Transverse colon (tissue), 4 donors: ENCODE results near the gene CD1E. TPM values are rescaled to one million over a fixed set of nuclear protein-coding genes. Genes with fewer than 3 reads are reported as not detected.

Experiments
- DNase-seq: peaks from one replicate; pipeline ENCODE4 v3.0.0-alpha.2; 2019
- H3K27ac ChIP-seq, 4 donors: fragments of 200-600 bp; sonication (generic); 2 replicates each; pipeline ENCODE4 v1.5.1; 2016 to 2018; ENCODE audit warnings: inconsistent platforms in 4 of 4
- H3K27me3 ChIP-seq: fragments of 200-600 bp; sonication (generic); 2 replicates; pipeline ENCODE4 v1.5.1; 2017; ENCODE audit warnings: inconsistent platforms
- H3K36me3 ChIP-seq, 4 donors: fragments of 200-600 bp; sonication (generic); 2 replicates each; pipeline ENCODE4 v1.5.1; 2017 to 2019; ENCODE audit warnings: inconsistent platforms in 4 of 4
- H3K4me1 ChIP-seq, 4 donors: fragments of 200-600 bp; sonication (generic); 2 replicates each; pipeline ENCODE4 v1.5.1; 2017 to 2020; ENCODE audit warnings: inconsistent platforms in 4 of 4
- H3K4me3 ChIP-seq, 4 donors: fragments of 200-600 bp; sonication (generic); 1 replicate in 1 of 4; 2 replicates in 3 of 4; pipeline versions ENCODE4 v1.5.1 to v1.6.1; 2017 to 2019; ENCODE audit warnings: inconsistent platforms in 4 of 4
- H3K9me3 ChIP-seq, 2 donors: fragments of 200-600 bp; sonication (generic); 2 replicates each; pipeline ENCODE4 v1.5.1; 2017 to 2019; ENCODE audit warnings: inconsistent platforms in 2 of 2
- EP300 ChIP-seq: sonication (generic); formaldehyde crosslinking; IDR thresholded peaks from one replicate; pipeline ENCODE4 v1.6.1; 2017; ENCODE audit warnings: antibody characterized with exemption, low read depth
- POLR2A ChIP-seq: fragments of 450-650 bp; IDR thresholded peaks from one replicate; pipeline ENCODE4 v1.6.1; 2016; ENCODE audit warnings: antibody characterized with exemption, mild to moderate bottlenecking, moderate library complexity
- POLR2AphosphoS5 ChIP-seq, 3 donors: sonication (generic); formaldehyde crosslinking; IDR thresholded peaks; one replicate each; pipeline ENCODE4 v1.6.1; 2016; ENCODE audit warnings: antibody characterized with exemption in 3 of 3
- WGBS, 2 donors: methylation state at CpG; one replicate each; pipeline ENCODE4 v1.1.5; 2018; ENCODE audit warnings: low coverage in 1 of 2; 5-methylcytosine and 5-hydroxymethylcytosine counted together
- in situ Hi-C, 4 donors: fragments of 200-750 bp; cut with MboI; loops; one replicate each; pipeline versions ENCODE4 v1.15.0 to v1.15.1; 2017; ENCODE audit warnings: low sequenced_read_pairs in 3 of 4, low pct_ligation_motif_present in 1 of 4, low pct_unique_long_range_greater_than_20kb in 1 of 4
- intact Hi-C: fragments of 100-400 bp; cut with DNase I; formaldehyde crosslinking; loops from one replicate; pipeline ENCODE4 v1.15.1; 2023; ENCODE audit warnings: low total_unique reads
- total RNA-seq, 4 donors: library from RNA; depleted of rRNA; stranded (reverse); fragments of >200 nt; gene quantifications; one replicate each; pipeline ENCODE4 v1.1.0, GENCODE V29; 2016
- TF ChIP-seq, protein P1 (sequence below), 5 experiments: fragments of 200-600 bp in 3 of 5; fragments of 450-650 bp in 2 of 5; sonication (generic) in 3 of 5; IDR thresholded peaks; 1 replicate in 2 of 5; 2 replicates in 3 of 5; pipeline ENCODE4 v1.5.1; 2016 to 2017; ENCODE audit warnings: antibody characterized with exemption in 5 of 5, inconsistent platforms in 3 of 5, mild to moderate bottlenecking in 2 of 5, moderate library complexity in 1 of 5

CD1E gene
- total RNA-seq, 4 donors from 2014 or later = not detected

- no peaks in the 10 kb centered on the region for H3K36me3 ChIP-seq
- in situ Hi-C loops = no loop called here
- TF ChIP-seq, protein P1, sequence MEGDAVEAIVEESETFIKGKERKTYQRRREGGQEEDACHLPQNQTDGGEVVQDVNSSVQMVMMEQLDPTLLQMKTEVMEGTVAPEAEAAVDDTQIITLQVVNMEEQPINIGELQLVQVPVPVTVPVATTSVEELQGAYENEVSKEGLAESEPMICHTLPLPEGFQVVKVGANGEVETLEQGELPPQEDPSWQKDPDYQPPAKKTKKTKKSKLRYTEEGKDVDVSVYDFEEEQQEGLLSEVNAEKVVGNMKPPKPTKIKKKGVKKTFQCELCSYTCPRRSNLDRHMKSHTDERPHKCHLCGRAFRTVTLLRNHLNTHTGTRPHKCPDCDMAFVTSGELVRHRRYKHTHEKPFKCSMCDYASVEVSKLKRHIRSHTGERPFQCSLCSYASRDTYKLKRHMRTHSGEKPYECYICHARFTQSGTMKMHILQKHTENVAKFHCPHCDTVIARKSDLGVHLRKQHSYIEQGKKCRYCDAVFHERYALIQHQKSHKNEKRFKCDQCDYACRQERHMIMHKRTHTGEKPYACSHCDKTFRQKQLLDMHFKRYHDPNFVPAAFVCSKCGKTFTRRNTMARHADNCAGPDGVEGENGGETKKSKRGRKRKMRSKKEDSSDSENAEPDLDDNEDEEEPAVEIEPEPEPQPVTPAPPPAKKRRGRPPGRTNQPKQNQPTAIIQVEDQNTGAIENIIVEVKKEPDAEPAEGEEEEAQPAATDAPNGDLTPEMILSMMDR (IDR thresholded peaks at IDR 0.05) = no peak
- no peak for TF ChIP-seq EP300
- TF ChIP-seq POLR2A = no peak
- no peak for TF ChIP-seq POLR2AphosphoS5 (IDR thresholded peaks at IDR 0.05)
- no peaks in the 10 kb centered on the region for H3K27me3 ChIP-seq
- H3K9me3 ChIP-seq = no peaks in the 10 kb centered on the region
- no peaks in the 10 kb centered on the region for H3K4me1 ChIP-seq
- H3K27ac ChIP-seq = no peak overlapping the region
- intact Hi-C loops = no loop called here
- no peak for DNase-seq
- H3K4me3 ChIP-seq = no peak overlapping the region
- WGBS, 2 donors = 63 to 82% methylated on average over 4 of the region's 4 CpGs
Measured at GRCh38 chr1:158324395-158324794, 29.3 kb upstream of the CD1E start.

DNA sequence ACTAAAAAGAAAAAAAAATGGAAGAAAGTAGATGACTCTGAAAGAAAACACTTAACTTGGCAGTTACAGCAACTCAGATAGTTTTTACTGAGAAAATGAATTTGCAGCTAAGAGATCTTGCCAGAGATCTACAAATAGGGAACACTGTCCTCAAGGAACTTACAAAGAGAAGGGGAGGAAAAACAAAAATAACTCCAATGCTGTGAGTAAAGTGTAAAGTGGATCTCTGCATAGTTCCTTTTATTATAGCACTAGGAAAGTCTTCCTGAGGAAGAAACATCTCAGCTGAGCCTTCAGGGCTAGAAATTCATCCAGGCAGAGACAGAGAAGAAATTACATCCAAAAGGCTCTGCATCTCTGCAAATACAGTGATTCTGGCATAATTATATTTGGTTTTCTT, 26.2 kb upstream of the CD1E start:
- Histone ChIP-seq H3K27ac (no peak overlapping the region), H3K27me3 (no peaks in the 10 kb centered on the region), H3K4me1 (no peaks in the 10 kb centered on the region), H3K4me3 (no peak overlapping the region), H3K9me3 (no peaks in the 10 kb centered on the region), H3K36me3 (no peaks in the 10 kb centered on the region)
- intact Hi-C loops = no loop called here
- in situ Hi-C loops = no loop called here
- no peak for DNase-seq
- TF ChIP-seq, protein P1 (IDR thresholded peaks at IDR 0.05) = no peak
- TF ChIP-seq POLR2AphosphoS5 (IDR thresholded peaks at IDR 0.05) = no peak

DNA sequence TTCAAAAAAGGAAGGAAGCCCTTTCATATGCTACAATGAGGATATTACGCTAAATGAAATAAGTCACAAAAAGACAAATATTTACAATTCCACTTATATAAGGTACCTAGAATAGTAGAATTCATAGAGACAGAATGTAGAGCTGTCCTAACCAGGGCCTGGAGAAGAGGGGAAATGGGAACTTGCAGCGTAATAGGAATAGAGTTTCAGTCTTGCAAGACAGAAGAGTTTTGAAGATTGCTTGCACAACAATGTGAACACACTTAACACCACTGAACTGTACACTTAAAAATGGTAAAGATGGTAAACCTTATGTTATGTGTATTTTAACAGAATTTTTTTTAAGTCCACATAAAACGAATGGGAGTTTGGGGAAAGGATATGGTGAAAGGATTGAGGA, 25.3 kb upstream of the CD1E start:
- in situ Hi-C loops (no loop called here), intact Hi-C loops (no loop called here)
- DNase-seq = no peak
- no peak overlapping the region for H3K27ac ChIP-seq
- no peaks in the 10 kb centered on the region for H3K27me3 ChIP-seq
- WGBS, 2 donors = 81 to 83% methylated on average over 3 of the region's 3 CpGs
- no peaks in the 10 kb centered on the region for H3K4me1 ChIP-seq
- H3K9me3 ChIP-seq = no peaks in the 10 kb centered on the region
- TF ChIP-seq POLR2A = no peak
- TF ChIP-seq, protein P1 (IDR thresholded peaks at IDR 0.05) = no peak
- no peaks in the 10 kb centered on the region for H3K36me3 ChIP-seq
- H3K4me3 ChIP-seq = no peak overlapping the region

DNA sequence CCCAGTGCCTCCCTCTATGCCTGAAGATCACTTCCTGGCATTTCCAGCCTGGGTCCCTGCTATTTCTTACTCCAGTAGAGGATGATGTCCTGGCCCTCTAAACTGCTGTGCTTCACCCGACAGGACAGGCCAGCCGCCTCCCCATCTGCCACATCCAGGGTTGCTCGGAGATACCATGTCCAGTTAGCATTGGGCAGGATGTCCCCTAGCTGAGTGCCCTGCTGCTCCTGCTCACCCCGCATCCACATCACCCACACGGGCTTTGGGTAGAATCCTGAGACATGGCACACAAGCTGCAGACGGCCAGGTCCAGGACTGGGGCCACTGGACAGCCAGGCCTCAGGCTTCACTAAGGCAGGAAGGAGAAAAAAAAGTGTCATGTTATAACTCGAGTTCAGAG, 24.4 kb upstream of the CD1E start:
- no peak overlapping the region for H3K4me3 ChIP-seq
- no peaks in the 10 kb centered on the region for H3K36me3 ChIP-seq
- in situ Hi-C loops (no loop called here), intact Hi-C loops (no loop called here)
- DNase-seq = no peak
- no peaks in the 10 kb centered on the region for H3K27me3 ChIP-seq
- no peak overlapping the region for H3K27ac ChIP-seq
- 89 to 90% methylated on average over 2 to 7 of the region's 7 CpGs for WGBS, 2 donors
- TF ChIP-seq POLR2A = no peak
- TF ChIP-seq POLR2AphosphoS5 (IDR thresholded peaks at IDR 0.05) = no peak
- TF ChIP-seq EP300 = no peak
- TF ChIP-seq, protein P1 (IDR thresholded peaks at IDR 0.05) = no peak
- no peaks in the 10 kb centered on the region for H3K9me3 ChIP-seq
- H3K4me1 ChIP-seq = no peaks in the 10 kb centered on the region
